ENCODE measurements around the gene TCF4.

- no peak for TF ChIP-seq CTCF (IDR thresholded peaks at IDR 0.05)
- TF ChIP-seq POLR2A (IDR thresholded peaks at IDR 0.05; ENCODE audit: low read depth), result no peak
- TF ChIP-seq POLR2AphosphoS5 (IDR thresholded peaks at IDR 0.05), result no peak
These were observed 152.4 kb downstream of the TCF4 start for GRCh38 chr18:55435592-55435991.
